Activated CD8-positive, alpha-beta memory T cell treated with anti-CD3 and anti-CD28 coated beads for 4 hours (primary cell): ENCODE data around the gene XPR1.
"Not testable (repeated sequence)": the region's sequence is repeated elsewhere in the genome, so short reads cannot be mapped to it uniquely, and the experiment has no call there.

Experiments
- DNase-seq, 2 donors: peaks; one replicate each; pipeline ENCODE4 v3.0.0-alpha.2; 2020; ENCODE audit warnings: low read depth in 2 of 2

Gene XPR1

GRCh38 chr1:180839547-180839946 lies 207.7 kb downstream of the XPR1 start:
- DNase-seq = no peak

- DNase-seq = no peak
These were observed 209.6 kb downstream of the XPR1 start for GRCh38 chr1:180841415-180841814.

GRCh38 chr1:180842052-180842451 lies 210.2 kb downstream of the XPR1 start:
- no peak for DNase-seq

GRCh38 chr1:180842491-180843275 lies 210.9 kb downstream of the XPR1 start:
- DNase-seq = no peak

GRCh38 chr1:180845352-180845751 lies 213.5 kb downstream of the XPR1 start:
- no peak for DNase-seq

GRCh38 chr1:180848191-180848590 lies 216.4 kb downstream of the XPR1 start:
- no peak for DNase-seq

- no peak for DNase-seq
These were observed 217.4 kb downstream of the XPR1 start for GRCh38 chr1:180849031-180849775.

- no peak for DNase-seq
These were observed 220.4 kb downstream of the XPR1 start for GRCh38 chr1:180851995-180852887.

- no peak for DNase-seq
These were observed 222.2 kb downstream of the XPR1 start for GRCh38 chr1:180854001-180854400.

GRCh38 chr1:180854456-180854855 lies 222.6 kb downstream of the XPR1 start:
- no peak for DNase-seq

- DNase-seq = not testable (repeated sequence)
These were observed 226.3 kb downstream of the XPR1 start for GRCh38 chr1:180857947-180858725.

GRCh38 chr1:180859306-180859705 lies 227.5 kb downstream of the XPR1 start:
- DNase-seq = no peak

- DNase-seq = no peak
These were observed 228.7 kb downstream of the XPR1 start for GRCh38 chr1:180860535-180860934.

- no peak for DNase-seq
These were observed 230.5 kb downstream of the XPR1 start for GRCh38 chr1:180862305-180862704.

GRCh38 chr1:180863158-180863775 lies 231.4 kb downstream of the XPR1 start:
- DNase-seq = no peak

GRCh38 chr1:180881806-180882509 lies 250.1 kb downstream of the XPR1 start:
- DNase-seq = no peak

- DNase-seq = no peak
These were observed 252.9 kb downstream of the XPR1 start for GRCh38 chr1:180884588-180885300.

GRCh38 chr1:180886338-180886737 lies 254.5 kb downstream of the XPR1 start:
- no peak for DNase-seq

- DNase-seq = no peak
These were observed 256.0 kb downstream of the XPR1 start for GRCh38 chr1:180887841-180888240.

GRCh38 chr1:180888870-180889269 lies 257.0 kb downstream of the XPR1 start:
- no peak for DNase-seq
